PFSK-1 (cell line): ENCODE results near the gene TAS2R60.

Experiments used
- FOXP2 ChIP-seq: optimal IDR thresholded peaks from 2 replicates; pipeline ENCODE3; 2011; ENCODE audit warnings: borderline replicate concordance, control low read depth, inconsistent platforms; ENCODE audit not compliant: insufficient read depth; ENCODE audit errors: extremely low read length, extremely low read depth
- POLR2AphosphoS5 ChIP-seq: IDR thresholded peaks from 2 replicates; pipeline ENCODE4 v1.6.1; 2012; ENCODE audit warnings: low read depth, mild to moderate bottlenecking, control low read depth, low read length, moderate library complexity
- REST ChIP-seq, 2 experiments: IDR thresholded peaks; 2 replicates each; pipeline versions ENCODE4 v1.6.1 to v1.8.0; 2011 to 2012; ENCODE audit warnings: low read depth in 2 of 2, low read length in 2 of 2, control low read depth in 1 of 2, inconsistent platforms in 1 of 2, mild to moderate bottlenecking in 1 of 2, moderate library complexity in 1 of 2; ENCODE audit not compliant: insufficient read depth in 1 of 2
- SIN3A ChIP-seq: IDR thresholded peaks from 2 replicates; pipeline ENCODE4 v1.6.1; 2012; ENCODE audit warnings: mild to moderate bottlenecking, low read length, moderate library complexity, borderline replicate concordance; ENCODE audit not compliant: insufficient read depth
- TAF1 ChIP-seq: IDR thresholded peaks from 2 replicates; pipeline ENCODE4 v1.6.1; 2012; ENCODE audit warnings: low read length, control low read depth, borderline replicate concordance; ENCODE audit not compliant: insufficient read depth

Gene TAS2R60

GRCh38 chr7:143444785-143445184 lies 1.5 kb downstream of the TAS2R60 start:
- TF ChIP-seq SIN3A: no peak
- no peak for TF ChIP-seq POLR2AphosphoS5
- no peak for TF ChIP-seq TAF1
- TF ChIP-seq FOXP2: no peak
- no peak for TF ChIP-seq REST (IDR thresholded peaks at IDR 0.05; ENCODE audit: insufficient read depth in 1 of 2, low read depth in 2 of 2, low read length in 2 of 2)

- no peak for TF ChIP-seq REST (IDR thresholded peaks at IDR 0.05; ENCODE audit: insufficient read depth in 1 of 2, low read depth in 2 of 2, low read length in 2 of 2)
- no peak for TF ChIP-seq FOXP2
- TF ChIP-seq SIN3A: no peak
- no peak for TF ChIP-seq TAF1
- TF ChIP-seq POLR2AphosphoS5: no peak
Measured at GRCh38 chr7:143447466-143447865, 4.2 kb downstream of the TAS2R60 start.

GRCh38 chr7:143448429-143448828 lies 5.2 kb downstream of the TAS2R60 start:
- no peak for TF ChIP-seq POLR2AphosphoS5
- no peak for TF ChIP-seq REST (IDR thresholded peaks at IDR 0.05; ENCODE audit: insufficient read depth in 1 of 2, low read depth in 2 of 2, low read length in 2 of 2)
- no peak for TF ChIP-seq TAF1
- no peak for TF ChIP-seq FOXP2
- no peak for TF ChIP-seq SIN3A

- no peak for TF ChIP-seq SIN3A
- TF ChIP-seq POLR2AphosphoS5: no peak
- TF ChIP-seq REST (IDR thresholded peaks at IDR 0.05; ENCODE audit: insufficient read depth in 1 of 2, low read depth in 2 of 2, low read length in 2 of 2): no peak
- no peak for TF ChIP-seq FOXP2
- no peak for TF ChIP-seq TAF1
Measured at GRCh38 chr7:143449793-143450192, 6.5 kb downstream of the TAS2R60 start.

DNA sequence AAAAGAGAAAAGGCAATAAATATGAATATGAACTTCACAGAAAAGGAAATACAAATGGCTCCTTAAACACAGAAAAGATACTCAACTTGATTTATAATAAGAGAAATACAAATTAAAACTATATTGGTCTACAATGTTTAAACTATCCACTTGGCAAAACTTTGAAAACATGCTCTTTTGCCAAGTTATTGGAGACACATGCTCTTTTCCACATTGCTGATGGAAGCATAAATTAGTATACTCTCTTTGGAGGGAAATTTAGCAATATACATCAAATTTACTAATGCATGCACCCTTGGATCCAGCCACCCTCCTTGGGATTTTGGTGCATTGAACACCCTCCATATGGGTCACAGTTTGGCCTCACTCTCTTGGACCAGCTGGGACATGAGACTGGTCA lies 7.9 kb downstream of the TAS2R60 start:
- TF ChIP-seq POLR2AphosphoS5: no peak
- TF ChIP-seq SIN3A: no peak

DNA sequence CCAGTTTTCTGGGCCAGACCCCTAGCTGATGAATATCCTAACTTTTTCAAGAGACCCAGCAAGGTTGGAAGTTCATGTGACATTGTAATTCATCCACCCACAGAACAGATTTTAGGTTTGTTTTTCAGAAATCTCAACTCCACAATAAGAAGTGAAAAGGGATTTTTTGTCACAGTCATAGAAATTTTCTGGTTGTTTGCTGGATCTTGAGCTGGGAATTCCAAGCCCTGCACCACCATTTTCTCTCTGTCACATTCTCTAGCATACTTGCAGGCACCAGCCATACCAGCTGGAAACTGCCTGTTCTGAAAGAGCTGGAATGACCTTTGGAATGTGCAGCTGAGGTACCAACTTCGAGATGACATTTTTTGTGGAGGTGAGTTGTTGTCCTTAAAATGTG lies 8.5 kb downstream of the TAS2R60 start:
- TF ChIP-seq REST (IDR thresholded peaks at IDR 0.05; ENCODE audit: insufficient read depth in 1 of 2, low read depth in 2 of 2, low read length in 2 of 2) (no peak), FOXP2 (no peak), SIN3A (no peak), POLR2AphosphoS5 (no peak)
